ENCODE data around the gene SSTR3. TPM values are rescaled to one million over a fixed set of nuclear protein-coding genes. Genes with fewer than 3 reads are reported as not detected.

SSTR3 gene
- total and polyA plus RNA-seq, 2 donors (not counting 1 experiment from before 2014, with no cell fraction given), result not detected

- no peaks in the 10 kb centered on the region for H3K36me3 ChIP-seq (ENCODE audit: control insufficient read depth, insufficient read depth, low read length)
- H3K27ac ChIP-seq (ENCODE audit: insufficient read depth, low read length), result no peak overlapping the region
- DNase-seq (ENCODE audit: low read depth in 2 of 2), result no peak
- H3K4me1 ChIP-seq (ENCODE audit: control insufficient read depth, extremely low read depth, insufficient read depth, low read length), result no peaks in the 10 kb centered on the region
- TF ChIP-seq, protein P1, sequence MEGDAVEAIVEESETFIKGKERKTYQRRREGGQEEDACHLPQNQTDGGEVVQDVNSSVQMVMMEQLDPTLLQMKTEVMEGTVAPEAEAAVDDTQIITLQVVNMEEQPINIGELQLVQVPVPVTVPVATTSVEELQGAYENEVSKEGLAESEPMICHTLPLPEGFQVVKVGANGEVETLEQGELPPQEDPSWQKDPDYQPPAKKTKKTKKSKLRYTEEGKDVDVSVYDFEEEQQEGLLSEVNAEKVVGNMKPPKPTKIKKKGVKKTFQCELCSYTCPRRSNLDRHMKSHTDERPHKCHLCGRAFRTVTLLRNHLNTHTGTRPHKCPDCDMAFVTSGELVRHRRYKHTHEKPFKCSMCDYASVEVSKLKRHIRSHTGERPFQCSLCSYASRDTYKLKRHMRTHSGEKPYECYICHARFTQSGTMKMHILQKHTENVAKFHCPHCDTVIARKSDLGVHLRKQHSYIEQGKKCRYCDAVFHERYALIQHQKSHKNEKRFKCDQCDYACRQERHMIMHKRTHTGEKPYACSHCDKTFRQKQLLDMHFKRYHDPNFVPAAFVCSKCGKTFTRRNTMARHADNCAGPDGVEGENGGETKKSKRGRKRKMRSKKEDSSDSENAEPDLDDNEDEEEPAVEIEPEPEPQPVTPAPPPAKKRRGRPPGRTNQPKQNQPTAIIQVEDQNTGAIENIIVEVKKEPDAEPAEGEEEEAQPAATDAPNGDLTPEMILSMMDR (conservative IDR thresholded peaks at IDR 0.05 in 1 of 2, IDR thresholded peaks at IDR 0.05 in 1 of 2; ENCODE audit: low read depth in 1 of 2, low read length in 2 of 2), result no peak
- TF ChIP-seq EZH2 (IDR thresholded peaks at IDR 0.05; ENCODE audit: low read length, missing control alignments), result no peak
- no peaks in the 10 kb centered on the region for H3K27me3 ChIP-seq (ENCODE audit: control insufficient read depth, insufficient read depth, low read length)
- H3K4me2 ChIP-seq (ENCODE audit: extremely low read depth, insufficient read depth, low read length), result no peak overlapping the region
- H3K4me3 ChIP-seq (replicated peaks in 1 of 4; ENCODE audit: control extremely low read depth in 1 of 4, insufficient read depth in 1 of 4, low read depth in 3 of 4, low read length in 4 of 4), result no peak overlapping the region
- no peak overlapping the region for H3K9ac ChIP-seq (ENCODE audit: insufficient read depth, low read length)
- H3K79me2 ChIP-seq (ENCODE audit: control insufficient read depth, insufficient read depth, low read length), result no peaks in the 10 kb centered on the region
- H3K9me3 ChIP-seq (ENCODE audit: control insufficient read depth, insufficient read depth, low read depth, low read length), result no peaks in the 10 kb centered on the region
- H2AFZ ChIP-seq (ENCODE audit: low read length), result no peak overlapping the region
- H4K20me1 ChIP-seq (ENCODE audit: control insufficient read depth, extremely low read depth, insufficient read depth, low read length), result no peaks in the 10 kb centered on the region
These were observed 7.2 kb downstream of the SSTR3 start for GRCh38 chr22:37205046-37205445.

DNA sequence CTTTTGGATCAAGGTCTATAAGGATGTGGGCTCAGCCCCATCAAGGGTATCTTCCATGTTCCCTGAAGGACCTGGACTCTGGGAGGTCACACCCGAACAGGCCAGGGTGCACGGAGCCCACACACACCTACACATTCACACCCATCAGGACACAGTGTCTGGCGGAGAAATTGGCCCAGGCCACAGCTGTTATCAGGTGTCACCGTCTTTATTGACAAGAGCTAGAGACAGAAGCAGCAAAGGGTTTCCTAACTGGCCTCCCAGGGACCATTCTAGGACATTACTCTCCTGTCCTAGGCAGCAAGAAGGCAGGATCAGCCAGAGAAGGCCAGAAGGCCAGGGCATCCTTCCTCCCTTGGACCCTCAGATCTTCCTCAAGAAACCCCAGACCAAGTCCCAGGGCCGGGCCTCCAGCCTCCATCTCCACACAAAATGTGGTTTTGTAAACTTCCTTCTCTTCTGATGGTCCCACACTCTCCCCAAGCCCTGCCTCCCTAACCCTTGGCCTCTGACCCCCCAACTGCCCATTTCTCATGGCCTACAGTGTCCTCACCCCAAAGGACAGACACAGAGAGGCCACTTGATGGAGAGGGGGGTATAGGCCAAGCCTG, 8.1 kb downstream of the SSTR3 start:
- Histone ChIP-seq H3K27ac (ENCODE audit: insufficient read depth, low read length) (no peak overlapping the region), H3K79me2 (ENCODE audit: control insufficient read depth, insufficient read depth, low read length) (no peaks in the 10 kb centered on the region), H3K9me3 (ENCODE audit: control insufficient read depth, insufficient read depth, low read depth, low read length) (no peaks in the 10 kb centered on the region), H3K36me3 (ENCODE audit: control insufficient read depth, insufficient read depth, low read length) (no peaks in the 10 kb centered on the region), H3K4me1 (ENCODE audit: control insufficient read depth, extremely low read depth, insufficient read depth, low read length) (peaks cover 3% of the 10 kb centered on the region), H2AFZ (ENCODE audit: low read length) (no peak overlapping the region), H3K27me3 (ENCODE audit: control insufficient read depth, insufficient read depth, low read length) (no peaks in the 10 kb centered on the region), H3K4me3 (replicated peaks in 1 of 4; ENCODE audit: control extremely low read depth in 1 of 4, insufficient read depth in 1 of 4, low read depth in 3 of 4, low read length in 4 of 4) (no peak overlapping the region), H4K20me1 (ENCODE audit: control insufficient read depth, extremely low read depth, insufficient read depth, low read length) (no peaks in the 10 kb centered on the region), H3K9ac (ENCODE audit: insufficient read depth, low read length) (no peak overlapping the region), H3K4me2 (ENCODE audit: extremely low read depth, insufficient read depth, low read length) (no peak overlapping the region)
- no peak for DNase-seq (ENCODE audit: low read depth in 2 of 2)
- TF ChIP-seq, protein P1 (conservative IDR thresholded peaks at IDR 0.05 in 1 of 2, IDR thresholded peaks at IDR 0.05 in 1 of 2; ENCODE audit: low read depth in 1 of 2, low read length in 2 of 2), result no peak
- no peak for TF ChIP-seq EZH2 (IDR thresholded peaks at IDR 0.05; ENCODE audit: low read length, missing control alignments)

- Histone ChIP-seq H3K9ac (ENCODE audit: insufficient read depth, low read length) (no peak overlapping the region), H3K9me3 (ENCODE audit: control insufficient read depth, insufficient read depth, low read depth, low read length) (no peaks in the 10 kb centered on the region), H4K20me1 (ENCODE audit: control insufficient read depth, extremely low read depth, insufficient read depth, low read length) (no peaks in the 10 kb centered on the region), H3K27me3 (ENCODE audit: control insufficient read depth, insufficient read depth, low read length) (no peaks in the 10 kb centered on the region), H3K4me3 (replicated peaks in 1 of 4; ENCODE audit: control extremely low read depth in 1 of 4, insufficient read depth in 1 of 4, low read depth in 3 of 4, low read length in 4 of 4) (no peak overlapping the region), H3K79me2 (ENCODE audit: control insufficient read depth, insufficient read depth, low read length) (no peaks in the 10 kb centered on the region), H3K36me3 (ENCODE audit: control insufficient read depth, insufficient read depth, low read length) (no peaks in the 10 kb centered on the region), H2AFZ (ENCODE audit: low read length) (no peak overlapping the region), H3K4me2 (ENCODE audit: extremely low read depth, insufficient read depth, low read length) (no peak overlapping the region), H3K27ac (ENCODE audit: insufficient read depth, low read length) (no peak overlapping the region), H3K4me1 (ENCODE audit: control insufficient read depth, extremely low read depth, insufficient read depth, low read length) (peaks cover 3% of the 10 kb centered on the region)
- no peak for TF ChIP-seq EZH2 (IDR thresholded peaks at IDR 0.05; ENCODE audit: low read length, missing control alignments)
- TF ChIP-seq, protein P1 (conservative IDR thresholded peaks at IDR 0.05 in 1 of 2, IDR thresholded peaks at IDR 0.05 in 1 of 2; ENCODE audit: low read depth in 1 of 2, low read length in 2 of 2), result no peak
- no peak for DNase-seq (ENCODE audit: low read depth in 2 of 2)
These were observed 8.8 kb downstream of the SSTR3 start for GRCh38 chr22:37203354-37204044.
